Measurements from ENCODE around the gene RASGRP4. TPM values are rescaled to one million over a fixed set of nuclear protein-coding genes. Genes with fewer than 3 reads are reported as not detected.

RASGRP4 gene
- total and polyA plus RNA-seq, 10 of the 15 experiments (the other 5 are each of a cell fraction or from before 2014, with no cell fraction given): 0.24 to 7.4 (median 3.3) TPM

GRCh38 chr19:38389957-38390924 lies 35.8 kb downstream of the RASGRP4 start:
- ChIA-PET POLR2A (interaction anchor here (0.6 to 1.0 kb wide), 2 partner anchors 13 to 162 kb away, joined by 3 to 4 read pairs; partner anchors contain the start of gene FAM98C), RAD21 (ENCODE audit: unreplicated experiment) (interaction anchor here (1.8 kb wide), 1 partner anchor 13 kb away, joined by 6 read pairs; the partner anchor contains the start of gene FAM98C), SMC1A (ENCODE audit: uncharacterized antibody, unreplicated experiment) (interaction anchor here (2.2 kb wide), 1 partner anchor 13 kb away, joined by 6 read pairs; the partner anchor contains the start of gene FAM98C), CTCF (interaction anchor here (1.0 kb wide), 1 partner anchor 12 kb away, joined by 3 read pairs; the partner anchor contains the start of gene FAM98C)
- Histone ChIP-seq H3K79me2 (ENCODE audit: control insufficient read depth, insufficient read depth, low read length) (no peaks in the 10 kb centered on the region), H3K27ac (ENCODE audit: control insufficient read depth, insufficient read depth) (no peak overlapping the region), H2AFZ (ENCODE audit: control insufficient read depth, low read depth, low read length) (no peak overlapping the region), H3K4me2 (ENCODE audit: control insufficient read depth, insufficient read depth) (no peak overlapping the region), H3K9me3 (replicated peaks; ENCODE audit: control insufficient read depth, insufficient read depth, low read length) (no peaks in the 10 kb centered on the region), H4K20me1 (ENCODE audit: control insufficient read depth, insufficient read depth) (no peaks in the 10 kb centered on the region; the same call in 1 of the 2 replicates), H3K27me3 (replicated peaks in 1 of 2; ENCODE audit: control insufficient read depth in 2 of 2, insufficient read depth in 2 of 2, low read length in 1 of 2) (peaks cover 1 to 2% of the 10 kb centered on the region in 2 experiments; a peak in 2 of 4 replicates), H3K36me3 (ENCODE audit: control insufficient read depth in 2 of 2, insufficient read depth in 2 of 2, low read length in 1 of 2) (no peaks in the 10 kb centered on the region; a peak in 1 of 4 replicates), H3K4me3 (no peak overlapping the region), H3K4me1 (ENCODE audit: control insufficient read depth, insufficient read depth, low read length) (peaks cover 12% of the 10 kb centered on the region), H3K9ac (ENCODE audit: control insufficient read depth, insufficient read depth, low read length) (no peak overlapping the region)
- DNase-seq (ENCODE audit: low read depth, low spot score) (no peak), FAIRE-seq (no peak), ATAC-seq (no peak)
- BruUV-seq (replicated peaks): no TSS peak
- WGBS (ENCODE audit: insufficient coverage, insufficient replicate concordance, low lambda C conversion rate, missing lambda C conversion rate): 35% methylated on average over 6 of the region's 22 CpGs
- intact Hi-C loops (cut with micrococcal nuclease; ENCODE audit: unreplicated experiment): loop anchor here (5.0 kb wide), 1 partner anchor 158 kb away; no protein-coding TSS in a partner anchor
- in situ Hi-C loops (cut with MboI): no loop called here
- TF ChIP-seq, protein P1, sequence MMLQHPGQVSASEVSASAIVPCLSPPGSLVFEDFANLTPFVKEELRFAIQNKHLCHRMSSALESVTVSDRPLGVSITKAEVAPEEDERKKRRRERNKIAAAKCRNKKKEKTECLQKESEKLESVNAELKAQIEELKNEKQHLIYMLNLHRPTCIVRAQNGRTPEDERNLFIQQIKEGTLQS (IDR thresholded peaks at IDR 0.05; ENCODE audit: borderline replicate concordance, extremely low read depth, low read depth, low read length): no peak
- no peak for TF ChIP-seq EED (IDR thresholded peaks at IDR 0.05; ENCODE audit: low read depth)
- TF ChIP-seq GATAD2B (conservative IDR thresholded peaks at IDR 0.05; ENCODE audit: low read depth): no peak
- TF ChIP-seq, protein P2, sequence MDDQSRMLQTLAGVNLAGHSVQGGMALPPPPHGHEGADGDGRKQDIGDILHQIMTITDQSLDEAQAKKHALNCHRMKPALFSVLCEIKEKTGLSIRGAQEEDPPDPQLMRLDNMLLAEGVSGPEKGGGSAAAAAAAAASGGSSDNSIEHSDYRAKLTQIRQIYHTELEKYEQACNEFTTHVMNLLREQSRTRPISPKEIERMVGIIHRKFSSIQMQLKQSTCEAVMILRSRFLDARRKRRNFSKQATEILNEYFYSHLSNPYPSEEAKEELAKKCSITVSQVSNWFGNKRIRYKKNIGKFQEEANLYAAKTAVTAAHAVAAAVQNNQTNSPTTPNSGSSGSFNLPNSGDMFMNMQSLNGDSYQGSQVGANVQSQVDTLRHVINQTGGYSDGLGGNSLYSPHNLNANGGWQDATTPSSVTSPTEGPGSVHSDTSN (IDR thresholded peaks at IDR 0.05; ENCODE audit: insufficient replicate concordance, low read depth, low read length): no peak
- TF ChIP-seq RELA (IDR thresholded peaks at IDR 0.05; ENCODE audit: borderline replicate concordance, partially characterized antibody): no peak
- no peak for TF ChIP-seq ZNF274 (IDR thresholded peaks at IDR 0.05; ENCODE audit: insufficient read depth, insufficient read length)
- TF ChIP-seq, protein P3, sequence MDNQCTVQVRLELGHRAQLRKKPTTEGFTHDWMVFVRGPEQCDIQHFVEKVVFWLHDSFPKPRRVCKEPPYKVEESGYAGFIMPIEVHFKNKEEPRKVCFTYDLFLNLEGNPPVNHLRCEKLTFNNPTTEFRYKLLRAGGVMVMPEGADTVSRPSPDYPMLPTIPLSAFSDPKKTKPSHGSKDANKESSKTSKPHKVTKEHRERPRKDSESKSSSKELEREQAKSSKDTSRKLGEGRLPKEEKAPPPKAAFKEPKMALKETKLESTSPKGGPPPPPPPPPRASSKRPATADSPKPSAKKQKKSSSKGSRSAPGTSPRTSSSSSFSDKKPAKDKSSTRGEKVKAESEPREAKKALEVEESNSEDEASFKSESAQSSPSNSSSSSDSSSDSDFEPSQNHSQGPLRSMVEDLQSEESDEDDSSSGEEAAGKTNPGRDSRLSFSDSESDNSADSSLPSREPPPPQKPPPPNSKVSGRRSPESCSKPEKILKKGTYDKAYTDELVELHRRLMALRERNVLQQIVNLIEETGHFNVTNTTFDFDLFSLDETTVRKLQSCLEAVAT (IDR thresholded peaks at IDR 0.05): no peak
- no peak for TF ChIP-seq TARDBP (IDR thresholded peaks at IDR 0.05; ENCODE audit: borderline replicate concordance)
- no peak for TF ChIP-seq NR2F1 (conservative IDR thresholded peaks at IDR 0.05)
- TF ChIP-seq, protein P4, sequence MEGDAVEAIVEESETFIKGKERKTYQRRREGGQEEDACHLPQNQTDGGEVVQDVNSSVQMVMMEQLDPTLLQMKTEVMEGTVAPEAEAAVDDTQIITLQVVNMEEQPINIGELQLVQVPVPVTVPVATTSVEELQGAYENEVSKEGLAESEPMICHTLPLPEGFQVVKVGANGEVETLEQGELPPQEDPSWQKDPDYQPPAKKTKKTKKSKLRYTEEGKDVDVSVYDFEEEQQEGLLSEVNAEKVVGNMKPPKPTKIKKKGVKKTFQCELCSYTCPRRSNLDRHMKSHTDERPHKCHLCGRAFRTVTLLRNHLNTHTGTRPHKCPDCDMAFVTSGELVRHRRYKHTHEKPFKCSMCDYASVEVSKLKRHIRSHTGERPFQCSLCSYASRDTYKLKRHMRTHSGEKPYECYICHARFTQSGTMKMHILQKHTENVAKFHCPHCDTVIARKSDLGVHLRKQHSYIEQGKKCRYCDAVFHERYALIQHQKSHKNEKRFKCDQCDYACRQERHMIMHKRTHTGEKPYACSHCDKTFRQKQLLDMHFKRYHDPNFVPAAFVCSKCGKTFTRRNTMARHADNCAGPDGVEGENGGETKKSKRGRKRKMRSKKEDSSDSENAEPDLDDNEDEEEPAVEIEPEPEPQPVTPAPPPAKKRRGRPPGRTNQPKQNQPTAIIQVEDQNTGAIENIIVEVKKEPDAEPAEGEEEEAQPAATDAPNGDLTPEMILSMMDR (IDR thresholded peaks at IDR 0.05 in 2 of 3, conservative IDR thresholded peaks at IDR 0.05 in 1 of 3; ENCODE audit: control insufficient read depth in 2 of 3, extremely low read depth in 1 of 3, insufficient read depth in 1 of 3, low read depth in 3 of 3, low read length in 3 of 3): no peak
- TF ChIP-seq PML (IDR thresholded peaks at IDR 0.05; ENCODE audit: low read length): no peak
- TF ChIP-seq SPI1 (IDR thresholded peaks at IDR 0.05; ENCODE audit: borderline replicate concordance, insufficient read depth, low read depth, low read length): no peak
- no peak for TF ChIP-seq HDAC2 (IDR thresholded peaks at IDR 0.05)
- TF ChIP-seq STAT1 (conservative IDR thresholded peaks at IDR 0.05): no peak
- TF ChIP-seq, protein P5, sequence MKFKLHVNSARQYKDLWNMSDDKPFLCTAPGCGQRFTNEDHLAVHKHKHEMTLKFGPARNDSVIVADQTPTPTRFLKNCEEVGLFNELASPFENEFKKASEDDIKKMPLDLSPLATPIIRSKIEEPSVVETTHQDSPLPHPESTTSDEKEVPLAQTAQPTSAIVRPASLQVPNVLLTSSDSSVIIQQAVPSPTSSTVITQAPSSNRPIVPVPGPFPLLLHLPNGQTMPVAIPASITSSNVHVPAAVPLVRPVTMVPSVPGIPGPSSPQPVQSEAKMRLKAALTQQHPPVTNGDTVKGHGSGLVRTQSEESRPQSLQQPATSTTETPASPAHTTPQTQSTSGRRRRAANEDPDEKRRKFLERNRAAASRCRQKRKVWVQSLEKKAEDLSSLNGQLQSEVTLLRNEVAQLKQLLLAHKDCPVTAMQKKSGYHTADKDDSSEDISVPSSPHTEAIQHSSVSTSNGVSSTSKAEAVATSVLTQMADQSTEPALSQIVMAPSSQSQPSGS (IDR thresholded peaks at IDR 0.05; ENCODE audit: low read length): no peak
- TF ChIP-seq NBN (IDR thresholded peaks at IDR 0.05): no peak

All from GM12878 (cell line).